Lung (tissue), 12 donors: ENCODE measurements around the gene NNMT. TPM values are rescaled to one million over a fixed set of nuclear protein-coding genes. Genes with fewer than 3 reads are reported as not detected.

Experiments
- ATAC-seq: fragments of 200-7000 bp; cut with Tn5 transposase; one replicate; pipeline ENCODE4 v1.9.1; 2020; ENCODE audit warnings: moderate number of reproducible peaks; ENCODE audit not compliant: insufficient read depth, low FRiP score
- DNase-seq, 3 donors: peaks; one replicate each; pipeline ENCODE4 v3.0.0-alpha.2; 2013 to 2017
- H3K27ac ChIP-seq, 2 donors: one replicate each; pipeline ENCODE4 v1.5.1; 2013; ENCODE audit warnings: mild to moderate bottlenecking in 2 of 2, moderate library complexity in 2 of 2, control low read depth in 1 of 2, inconsistent platforms in 1 of 2, low read depth in 1 of 2, low read length in 1 of 2
- H3K27me3 ChIP-seq, 3 donors: one replicate each; pipeline ENCODE4 v1.5.1; 2013; ENCODE audit warnings: low read length in 2 of 3; ENCODE audit not compliant: control insufficient read depth in 3 of 3, insufficient read depth in 3 of 3
- H3K36me3 ChIP-seq, 4 donors: one replicate each; pipeline ENCODE4 v1.5.1; 2013; ENCODE audit warnings: low read length in 4 of 4, mild to moderate bottlenecking in 1 of 4, moderate library complexity in 1 of 4; ENCODE audit not compliant: control insufficient read depth in 4 of 4, insufficient read depth in 4 of 4
- H3K4me1 ChIP-seq, 5 donors: one replicate each; pipeline ENCODE4 v1.5.1; 2013; ENCODE audit warnings: low read length in 5 of 5, mild to moderate bottlenecking in 2 of 5, moderate library complexity in 1 of 5; ENCODE audit not compliant: control insufficient read depth in 5 of 5, insufficient read depth in 5 of 5
- H3K4me3 ChIP-seq: one replicate; pipeline ENCODE4 v1.5.1; 2013; ENCODE audit warnings: mild to moderate bottlenecking, control low read depth, moderate library complexity
- H3K9ac ChIP-seq, 2 donors: one replicate each; pipeline ENCODE4 v1.5.1; 2013; ENCODE audit warnings: low read length in 2 of 2, control low read depth in 1 of 2; ENCODE audit not compliant: insufficient read depth in 1 of 2
- H3K9me3 ChIP-seq, 4 donors: one replicate each; pipeline ENCODE4 v1.5.1; 2013; ENCODE audit warnings: low read length in 3 of 4, mild to moderate bottlenecking in 1 of 4, moderate library complexity in 1 of 4; ENCODE audit not compliant: control insufficient read depth in 4 of 4, insufficient read depth in 3 of 4
- WGBS, 2 donors: extraction: QIAGEN DNeasy Blood & Tissue Kit; methylation state at CpG; one replicate each; pipeline ENCODE4 v1.1.7; 2013; 5-methylcytosine and 5-hydroxymethylcytosine counted together
- polyA plus RNA-seq, 2 donors: library from polyadenylated mRNA; stranded (reverse); fragments of 200-250 nt; gene quantifications; one replicate each; pipeline ENCODE4 v1.2.1, GENCODE V29; 2013
- total RNA-seq, 2 donors: library from RNA; depleted of rRNA in 1 of 2; stranded (reverse); fragments of >200 nt in 1 of 2; gene quantifications; one replicate each; pipeline ENCODE4 v1.2.1, GENCODE V29; 2014 to 2021
- TF ChIP-seq, protein P1 (sequence below): IDR thresholded peaks from 2 replicates; pipeline ENCODE4 v1.5.1; 2012; ENCODE audit warnings: mild to moderate bottlenecking; ENCODE audit errors: control extremely low read depth, extremely low read depth
- donor health status: control.
- donor health status: control.
- donor health status: Bipolar disorder and iron deficiency.
- donor health status: healthy.
- donor health status: DM: yes; HTN: yes; CAD: no.

The NNMT gene
- total and polyA plus RNA-seq, 4 donors: 15.4 to 523 (median 345) TPM

- Histone ChIP-seq H3K4me1 (peaks cover 0 to 7% (median 0%) of the 10 kb centered on the region in 5 donors), H3K9me3 (no peaks in the 10 kb centered on the region), H3K4me3 (no peak overlapping the region), H3K9ac (no peak overlapping the region), H3K27ac (peak overlapping the region in 1 of 2 donors; percentile 75), H3K36me3 (peaks cover 0 to 11% (median 3%) of the 10 kb centered on the region in 4 donors), H3K27me3 (no peaks in the 10 kb centered on the region)
- 32 to 46% methylated on average over 6 of the region's 6 CpGs for WGBS, 2 donors
- TF ChIP-seq, protein P1, sequence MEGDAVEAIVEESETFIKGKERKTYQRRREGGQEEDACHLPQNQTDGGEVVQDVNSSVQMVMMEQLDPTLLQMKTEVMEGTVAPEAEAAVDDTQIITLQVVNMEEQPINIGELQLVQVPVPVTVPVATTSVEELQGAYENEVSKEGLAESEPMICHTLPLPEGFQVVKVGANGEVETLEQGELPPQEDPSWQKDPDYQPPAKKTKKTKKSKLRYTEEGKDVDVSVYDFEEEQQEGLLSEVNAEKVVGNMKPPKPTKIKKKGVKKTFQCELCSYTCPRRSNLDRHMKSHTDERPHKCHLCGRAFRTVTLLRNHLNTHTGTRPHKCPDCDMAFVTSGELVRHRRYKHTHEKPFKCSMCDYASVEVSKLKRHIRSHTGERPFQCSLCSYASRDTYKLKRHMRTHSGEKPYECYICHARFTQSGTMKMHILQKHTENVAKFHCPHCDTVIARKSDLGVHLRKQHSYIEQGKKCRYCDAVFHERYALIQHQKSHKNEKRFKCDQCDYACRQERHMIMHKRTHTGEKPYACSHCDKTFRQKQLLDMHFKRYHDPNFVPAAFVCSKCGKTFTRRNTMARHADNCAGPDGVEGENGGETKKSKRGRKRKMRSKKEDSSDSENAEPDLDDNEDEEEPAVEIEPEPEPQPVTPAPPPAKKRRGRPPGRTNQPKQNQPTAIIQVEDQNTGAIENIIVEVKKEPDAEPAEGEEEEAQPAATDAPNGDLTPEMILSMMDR: no peak
- ATAC-seq (peak; percentile 35), DNase-seq (no peak)
These were observed 12.5 kb downstream of the NNMT start for GRCh38 chr11:114308689-114309089.

DNA sequence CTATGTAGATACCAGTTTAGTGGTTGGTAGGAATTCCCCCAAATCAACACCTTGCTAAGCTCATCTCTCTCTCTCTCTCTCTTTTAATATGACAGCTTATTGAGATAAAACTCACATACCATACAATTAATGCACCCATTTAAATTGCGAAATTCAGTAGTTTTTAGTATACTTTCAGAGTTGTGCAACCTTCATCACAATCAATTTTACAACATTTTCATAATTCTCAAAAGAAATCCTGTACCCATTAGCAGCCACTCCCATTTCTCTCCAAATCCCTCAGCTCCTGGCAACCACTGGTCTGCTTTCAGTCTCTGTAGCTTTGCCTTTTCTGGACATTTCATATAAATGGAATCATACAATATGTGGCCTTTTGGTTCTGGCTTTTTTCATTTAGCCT lies 13.3 kb downstream of the NNMT start:
- H3K9ac ChIP-seq: no peak overlapping the region
- H3K4me3 ChIP-seq: no peak overlapping the region
- no peaks in the 10 kb centered on the region for H3K9me3 ChIP-seq
- ATAC-seq (no peak), DNase-seq (no peak)
- H3K27me3 ChIP-seq: no peaks in the 10 kb centered on the region
- peaks cover 0 to 7% (median 0%) of the 10 kb centered on the region in 5 donors for H3K4me1 ChIP-seq
- no peak overlapping the region for H3K27ac ChIP-seq
- TF ChIP-seq, protein P1: no peak
- 74 to 86% methylated on average over 1 of the region's 1 CpG for WGBS, 2 donors
- peaks cover 0 to 13% (median 3%) of the 10 kb centered on the region in 4 donors for H3K36me3 ChIP-seq

- no peaks in the 10 kb centered on the region for H3K27me3 ChIP-seq
- peaks cover 0 to 7% (median 0%) of the 10 kb centered on the region in 5 donors for H3K4me1 ChIP-seq
- WGBS, 2 donors: 93 to 94% methylated on average over 2 of the region's 2 CpGs
- H3K9ac ChIP-seq: no peak overlapping the region
- H3K9me3 ChIP-seq: no peaks in the 10 kb centered on the region
- H3K27ac ChIP-seq: no peak overlapping the region
- no peak for DNase-seq
- no peak overlapping the region for H3K4me3 ChIP-seq
- no peak for ATAC-seq
- TF ChIP-seq, protein P1: no peak
- H3K36me3 ChIP-seq: peaks cover 0 to 13% (median 3%) of the 10 kb centered on the region in 4 donors
These were observed 13.9 kb downstream of the NNMT start for GRCh38 chr11:114310095-114310494.

DNA sequence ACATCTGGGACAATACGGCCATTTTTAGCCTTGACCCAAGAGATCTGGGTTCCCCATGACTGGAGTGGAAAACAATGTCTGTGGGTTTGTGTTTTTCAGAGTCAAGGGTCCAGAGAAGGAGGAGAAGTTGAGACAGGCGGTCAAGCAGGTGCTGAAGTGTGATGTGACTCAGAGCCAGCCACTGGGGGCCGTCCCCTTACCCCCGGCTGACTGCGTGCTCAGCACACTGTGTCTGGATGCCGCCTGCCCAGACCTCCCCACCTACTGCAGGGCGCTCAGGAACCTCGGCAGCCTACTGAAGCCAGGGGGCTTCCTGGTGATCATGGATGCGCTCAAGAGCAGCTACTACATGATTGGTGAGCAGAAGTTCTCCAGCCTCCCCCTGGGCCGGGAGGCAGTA lies 15.7 kb downstream of the NNMT start:
- H3K9ac ChIP-seq: no peak overlapping the region
- ATAC-seq (no peak), DNase-seq (no peak)
- no peaks in the 10 kb centered on the region for H3K9me3 ChIP-seq
- no peaks in the 10 kb centered on the region for H3K27me3 ChIP-seq
- WGBS, 2 donors: 92 to 94% methylated on average over 10 of the region's 10 CpGs
- TF ChIP-seq, protein P1: no peak
- no peak overlapping the region for H3K27ac ChIP-seq
- no peak overlapping the region for H3K4me3 ChIP-seq
- peaks cover 0 to 7% (median 5%) of the 10 kb centered on the region in 5 donors for H3K4me1 ChIP-seq
- peaks cover 0 to 13% (median 3%) of the 10 kb centered on the region in 4 donors for H3K36me3 ChIP-seq
